ENCODE measurements around the gene MCTP2. TPM values are rescaled to one million over a fixed set of nuclear protein-coding genes. Genes with fewer than 3 reads are reported as not detected.

Gene MCTP2
- 10 to 100 TPM; 33.7 to 35.1 TPM for total RNA-seq

GRCh38 chr15:94230883-94231722 lies at the start of gene MCTP2:
Gene MCTP2 (plus strand): TSS chr15:94231561. CDS start chr15:94298266, 66,705 bp downstream.
- Mint-ChIP-seq H3K4me1 (ENCODE audit: low read depth) (peaks cover 48% of the 10 kb centered on the region), H3K4me3 (peak within 1 kb of the TSS; percentile 87), H3K27me3 (ENCODE audit: low read depth) (no peaks in the 10 kb centered on the region), H3K36me3 (ENCODE audit: low read depth) (no peaks in the 10 kb centered on the region), H3K9me3 (no peaks in the 10 kb centered on the region), H3K27ac (peak within 1 kb of the TSS; percentile 84)
- CTCF ChIA-PET = interaction anchor here (0.6 to 4.3 kb wide), 7 partner anchors 9 to 93 kb away, joined by 3 to 32 read pairs (median 4); no protein-coding TSS in a partner anchor
- intact Hi-C loops (cut with micrococcal nuclease) = loop anchor here (1.0 to 10.0 kb wide), 6 partner anchors 66 to 1414 kb away; partner anchors contain the start of gene CHD2
- peak; percentile 87 for DNase-seq

GRCh38 chr15:94182883-94183282 lies 48.5 kb upstream of the MCTP2 start:
- CTCF ChIA-PET = no interaction called here
- Mint-ChIP-seq H3K4me1 (ENCODE audit: low read depth) (no peaks in the 10 kb centered on the region), H3K36me3 (ENCODE audit: low read depth) (no peaks in the 10 kb centered on the region), H3K27me3 (ENCODE audit: low read depth) (peaks cover 8% of the 10 kb centered on the region), H3K9me3 (no peaks in the 10 kb centered on the region), H3K27ac (no peak overlapping the region), H3K4me3 (no peak overlapping the region)
- no peak for DNase-seq
- intact Hi-C loops (cut with micrococcal nuclease) = no loop called here

GRCh38 chr15:94185547-94186236 lies 45.7 kb upstream of the MCTP2 start:
- CTCF ChIA-PET = no interaction called here
- intact Hi-C loops (cut with micrococcal nuclease) = no loop called here
- Mint-ChIP-seq H3K27ac (no peak overlapping the region), H3K27me3 (ENCODE audit: low read depth) (peaks cover 17% of the 10 kb centered on the region), H3K9me3 (no peaks in the 10 kb centered on the region), H3K4me3 (no peak overlapping the region), H3K4me1 (ENCODE audit: low read depth) (no peaks in the 10 kb centered on the region), H3K36me3 (ENCODE audit: low read depth) (no peaks in the 10 kb centered on the region)
- no peak for DNase-seq

- Mint-ChIP-seq H3K4me3 (no peak overlapping the region), H3K27ac (no peak overlapping the region), H3K36me3 (ENCODE audit: low read depth) (no peaks in the 10 kb centered on the region), H3K4me1 (ENCODE audit: low read depth) (no peaks in the 10 kb centered on the region), H3K27me3 (ENCODE audit: low read depth) (peaks cover 14% of the 10 kb centered on the region), H3K9me3 (no peaks in the 10 kb centered on the region)
- no peak for DNase-seq
- CTCF ChIA-PET = interaction anchor here (0.6 kb wide), 1 partner anchor 287 kb away, joined by 6 read pairs; no protein-coding TSS in a partner anchor
- intact Hi-C loops (cut with micrococcal nuclease) = no loop called here
These were observed 44.5 kb upstream of the MCTP2 start for GRCh38 chr15:94186770-94187331.

GRCh38 chr15:94193906-94194305 lies 37.5 kb upstream of the MCTP2 start:
- CTCF ChIA-PET = interaction anchor here (0.9 kb wide), 1 partner anchor 58 kb away, joined by 5 read pairs; no protein-coding TSS in a partner anchor
- no peak overlapping the region for H3K27ac Mint-ChIP-seq

GRCh38 chr15:94196531-94196930 lies 34.8 kb upstream of the MCTP2 start:
- Mint-ChIP-seq H3K4me1 (ENCODE audit: low read depth) (peaks cover 2% of the 10 kb centered on the region), H3K36me3 (ENCODE audit: low read depth) (no peaks in the 10 kb centered on the region), H3K9me3 (no peaks in the 10 kb centered on the region), H3K27me3 (ENCODE audit: low read depth) (peaks cover 2% of the 10 kb centered on the region), H3K27ac (no peak overlapping the region), H3K4me3 (no peak overlapping the region)
- CTCF ChIA-PET = interaction anchor here (1.2 kb wide), 1 partner anchor 127 kb away, joined by 4 read pairs; no protein-coding TSS in a partner anchor
- intact Hi-C loops (cut with micrococcal nuclease) = no loop called here
- DNase-seq = no peak

More at GRCh38 chr15:94193906-94194305, 37.5 kb upstream of the MCTP2 start:
- Mint-ChIP-seq H3K27me3 (ENCODE audit: low read depth) (peaks cover 5% of the 10 kb centered on the region), H3K4me1 (ENCODE audit: low read depth) (peaks cover 2% of the 10 kb centered on the region), H3K4me3 (no peak overlapping the region), H3K36me3 (ENCODE audit: low read depth) (no peaks in the 10 kb centered on the region), H3K9me3 (no peaks in the 10 kb centered on the region)
- no peak for DNase-seq
- intact Hi-C loops (cut with micrococcal nuclease) = no loop called here

- H3K4me3 Mint-ChIP-seq = no peak overlapping the region
- no peak for DNase-seq
- intact Hi-C loops (cut with micrococcal nuclease) = no loop called here
- no peaks in the 10 kb centered on the region for H3K36me3 Mint-ChIP-seq (ENCODE audit: low read depth)
- peaks cover 2% of the 10 kb centered on the region for H3K4me1 Mint-ChIP-seq (ENCODE audit: low read depth)
- no peak overlapping the region for H3K27ac Mint-ChIP-seq
- H3K9me3 Mint-ChIP-seq = no peaks in the 10 kb centered on the region
- CTCF ChIA-PET = interaction anchor here (1.1 kb wide), 1 partner anchor 125 kb away, joined by 4 read pairs; no protein-coding TSS in a partner anchor
- H3K27me3 Mint-ChIP-seq (ENCODE audit: low read depth) = peaks cover 10% of the 10 kb centered on the region
These were observed 32.7 kb upstream of the MCTP2 start for GRCh38 chr15:94198633-94199032.

- H3K9me3 Mint-ChIP-seq = no peaks in the 10 kb centered on the region
- H3K27ac Mint-ChIP-seq = no peak overlapping the region
- H3K36me3 Mint-ChIP-seq (ENCODE audit: low read depth) = no peaks in the 10 kb centered on the region
- no peak overlapping the region for H3K4me3 Mint-ChIP-seq
- CTCF ChIA-PET = interaction anchor here (0.8 to 1.1 kb wide), 2 partner anchors 35 to 124 kb away, joined by 4 read pairs; no protein-coding TSS in a partner anchor
- intact Hi-C loops (cut with micrococcal nuclease) = no loop called here
- H3K27me3 Mint-ChIP-seq (ENCODE audit: low read depth) = peaks cover 12% of the 10 kb centered on the region
- H3K4me1 Mint-ChIP-seq (ENCODE audit: low read depth) = peaks cover 2% of the 10 kb centered on the region
- no peak for DNase-seq
These were observed 31.6 kb upstream of the MCTP2 start for GRCh38 chr15:94199725-94200124.

- Mint-ChIP-seq H3K4me3 (no peak overlapping the region), H3K36me3 (ENCODE audit: low read depth) (no peaks in the 10 kb centered on the region), H3K27ac (no peak overlapping the region), H3K9me3 (no peaks in the 10 kb centered on the region), H3K4me1 (ENCODE audit: low read depth) (peaks cover 15% of the 10 kb centered on the region), H3K27me3 (ENCODE audit: low read depth) (peaks cover 16% of the 10 kb centered on the region)
- no peak for DNase-seq
- CTCF ChIA-PET = no interaction called here
- intact Hi-C loops (cut with micrococcal nuclease) = no loop called here
These were observed 28.1 kb upstream of the MCTP2 start for GRCh38 chr15:94203306-94203705.

- Mint-ChIP-seq H3K36me3 (ENCODE audit: low read depth) (no peaks in the 10 kb centered on the region), H3K4me3 (no peak overlapping the region), H3K27ac (no peak overlapping the region), H3K4me1 (ENCODE audit: low read depth) (peaks cover 15% of the 10 kb centered on the region), H3K9me3 (peaks cover 1% of the 10 kb centered on the region), H3K27me3 (ENCODE audit: low read depth) (peaks cover 20% of the 10 kb centered on the region)
- peak; percentile 25 for DNase-seq
- intact Hi-C loops (cut with micrococcal nuclease) = no loop called here
- CTCF ChIA-PET = no interaction called here
These were observed 26.0 kb upstream of the MCTP2 start for GRCh38 chr15:94205366-94205765.

GRCh38 chr15:94206463-94207167 lies 24.7 kb upstream of the MCTP2 start:
- CTCF ChIA-PET = interaction anchor here (0.7 kb wide), 1 partner anchor 78 kb away, joined by 3 read pairs; no protein-coding TSS in a partner anchor
- no peaks in the 10 kb centered on the region for H3K36me3 Mint-ChIP-seq (ENCODE audit: low read depth)
- peaks cover 24% of the 10 kb centered on the region for H3K27me3 Mint-ChIP-seq (ENCODE audit: low read depth)
- peaks cover 1% of the 10 kb centered on the region for H3K9me3 Mint-ChIP-seq
- intact Hi-C loops (cut with micrococcal nuclease) = loop anchor here (1.0 to 2.0 kb wide), 5 partner anchors 23 to 118 kb away; no protein-coding TSS in a partner anchor
- H3K27ac Mint-ChIP-seq = peak overlapping the region; percentile 69
- peak; percentile 70 for DNase-seq
- H3K4me3 Mint-ChIP-seq = no peak overlapping the region
- peaks cover 15% of the 10 kb centered on the region for H3K4me1 Mint-ChIP-seq (ENCODE audit: low read depth)
